GM12892 (cell line): Measurements from ENCODE around the gene APPBP2.

Experiments used
- POLR2A ChIP-seq: IDR thresholded peaks from 2 replicates; pipeline ENCODE4 v1.6.1; 2011; ENCODE audit warnings: low read depth, low read length, control low read depth
- POLR2AphosphoS5 ChIP-seq: IDR thresholded peaks from 2 replicates; pipeline ENCODE4 v1.6.1; 2011; ENCODE audit warnings: low read depth, low read length, control low read depth
- TAF1 ChIP-seq: IDR thresholded peaks from 2 replicates; pipeline ENCODE4 v1.6.1; 2011; ENCODE audit warnings: low read depth, mild to moderate bottlenecking, control low read depth, low read length, borderline replicate concordance

GRCh38 chr17:60436676-60437075, 89.4 kb downstream of the APPBP2 start:
- TF ChIP-seq POLR2A (no peak), POLR2AphosphoS5 (no peak), TAF1 (no peak)
